Cardiac fibroblast (primary cell): ENCODE data around the gene COG2.

Source experiments
- DNase-seq, 2 donors: peaks; one replicate each; pipeline versions ENCODE4 v3.0.0 to v3.0.0-alpha.2; 2010; ENCODE audit warnings: low read depth in 2 of 2
- H3K4me3 ChIP-seq, 2 donors: replicated peaks in 1 of 2; 1 replicate in 1 of 2; 2 replicates in 1 of 2; pipeline ENCODE4 v1.5.1; 2011; ENCODE audit warnings: low read depth in 2 of 2, low read length in 2 of 2, mild to moderate bottlenecking in 2 of 2, moderate library complexity in 1 of 2
- CTCF ChIP-seq: IDR thresholded peaks from one replicate; pipeline ENCODE4 v1.5.1; 2011; ENCODE audit warnings: low read depth, mild to moderate bottlenecking, low read length, inconsistent platforms

Gene COG2

DNA sequence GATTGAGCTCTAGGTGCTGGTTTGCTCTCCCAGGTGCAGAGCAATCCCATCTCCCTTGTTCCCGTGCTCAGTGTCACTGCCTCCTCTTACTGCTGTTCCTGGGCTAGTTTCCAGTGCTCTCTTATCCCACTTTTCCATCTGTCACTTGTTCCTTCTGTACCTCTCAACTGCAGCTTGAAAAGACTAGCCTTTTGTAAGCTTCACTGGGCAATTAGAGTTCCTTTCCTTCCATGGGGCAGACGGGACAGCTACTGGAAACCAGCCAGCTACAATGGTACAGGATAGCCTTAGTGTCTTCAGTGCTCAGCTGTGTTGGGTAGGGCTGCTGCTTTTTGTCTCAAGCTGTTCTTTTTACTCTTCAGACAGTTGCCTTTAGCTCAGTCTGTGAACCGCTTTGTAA, 40.0 kb downstream of the COG2 start:
- TF ChIP-seq CTCF = no peak
- DNase-seq = peak in 1 of 2 donors; percentile 25
- H3K4me3 ChIP-seq = no peak overlapping the region

GRCh38 chr1:230682882-230683610, 40.8 kb downstream of the COG2 start:
- DNase-seq = peak; percentile 9 to 60
- TF ChIP-seq CTCF = no peak
- no peak overlapping the region for H3K4me3 ChIP-seq

- H3K4me3 ChIP-seq = no peak overlapping the region
- no peak for DNase-seq
- TF ChIP-seq CTCF = no peak
Observed at GRCh38 chr1:230684146-230684545, 41.9 kb downstream of the COG2 start.

DNA sequence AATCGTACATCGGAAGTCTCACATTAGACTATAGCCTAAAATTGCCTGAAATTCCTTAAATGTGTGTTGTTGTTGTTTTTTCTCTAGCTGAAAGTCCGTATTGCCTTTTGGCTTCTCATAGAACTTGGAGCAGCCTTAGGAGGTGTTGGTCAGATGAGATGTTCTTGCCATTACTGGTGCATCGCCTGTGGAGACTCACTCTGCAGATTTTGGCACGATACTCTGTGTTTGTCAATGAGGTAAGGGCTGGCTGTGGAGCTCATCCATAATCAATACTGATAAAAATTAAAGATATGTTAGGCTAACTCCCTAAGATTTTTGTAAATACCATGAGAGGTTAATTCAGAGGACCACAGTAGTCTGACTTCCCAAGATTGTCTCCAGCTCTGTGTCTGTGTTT, 42.7 kb downstream of the COG2 start:
- no peak for DNase-seq
- no peak overlapping the region for H3K4me3 ChIP-seq
- no peak for TF ChIP-seq CTCF

- no peak overlapping the region for H3K4me3 ChIP-seq
- no peak for TF ChIP-seq CTCF
- no peak for DNase-seq
Observed at GRCh38 chr1:230686747-230687146, 44.5 kb downstream of the COG2 start.

- H3K4me3 ChIP-seq = no peak overlapping the region
- DNase-seq = no peak
- TF ChIP-seq CTCF = no peak
Observed at GRCh38 chr1:230690101-230690500, 47.8 kb downstream of the COG2 start.

DNA sequence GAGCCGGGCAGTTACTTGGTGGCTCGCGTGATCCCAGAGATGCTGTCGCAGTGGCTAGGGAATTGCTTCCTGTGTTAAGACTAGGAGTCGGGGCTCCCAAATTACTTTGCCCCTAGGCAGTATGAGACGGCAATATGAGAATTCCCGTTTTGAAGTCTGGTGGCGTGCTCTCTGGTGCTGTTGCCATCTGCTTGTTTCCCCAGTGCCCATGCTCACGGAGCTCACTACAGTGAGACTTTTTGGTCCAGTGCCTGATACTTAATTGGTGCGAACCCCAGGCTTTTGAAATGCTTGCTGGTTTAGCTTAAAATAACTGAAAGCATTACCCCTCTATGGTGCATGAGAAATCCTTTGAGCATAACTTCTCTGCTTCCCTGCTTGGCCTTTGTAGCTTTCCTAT, 49.3 kb downstream of the COG2 start:
- no peak for DNase-seq
- TF ChIP-seq CTCF = no peak
- no peak overlapping the region for H3K4me3 ChIP-seq
